ENCODE measurements around the gene ARID5B.

The ARID5B gene

DNA sequence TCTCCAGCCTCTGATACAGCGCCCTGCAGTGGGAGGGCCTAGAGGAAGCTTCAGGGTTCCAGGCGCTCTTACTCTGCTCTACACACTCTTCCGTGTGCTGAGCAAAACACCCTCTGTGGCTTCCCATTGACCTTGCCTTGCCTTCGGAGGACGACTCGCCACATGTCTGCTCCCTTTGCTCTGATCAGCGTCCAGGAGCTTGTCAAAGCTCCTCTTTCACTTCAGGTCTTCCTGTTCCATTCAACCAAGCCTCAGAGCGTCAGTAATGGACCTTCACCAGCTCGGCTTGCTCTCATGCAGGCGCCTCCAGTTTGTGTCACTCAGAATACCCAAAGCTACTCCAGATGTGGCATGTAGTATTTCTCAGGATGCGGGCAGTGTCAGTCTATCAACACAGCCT is 173.9 kb downstream of the ARID5B start:
- POLR2A ChIA-PET = interaction anchor here (0.8 kb wide), 1 partner anchor 29 kb away, joined by 3 read pairs; no protein-coding TSS in a partner anchor
- TF ChIP-seq CTCF (IDR thresholded peaks at IDR 0.05; ENCODE audit: insufficient read depth, low read length, missing control alignments) = no peak
- no peak for DNase-seq (ENCODE audit: low read depth, low spot score)
- CTCF ChIA-PET = interaction anchor here (1.3 to 2.5 kb wide), 3 partner anchors 17 to 170 kb away, joined by 3 to 18 read pairs (median 10); no protein-coding TSS in a partner anchor
- H3K4me3 ChIP-seq (ENCODE audit: low read depth, low read length) = no peak overlapping the region

DNA sequence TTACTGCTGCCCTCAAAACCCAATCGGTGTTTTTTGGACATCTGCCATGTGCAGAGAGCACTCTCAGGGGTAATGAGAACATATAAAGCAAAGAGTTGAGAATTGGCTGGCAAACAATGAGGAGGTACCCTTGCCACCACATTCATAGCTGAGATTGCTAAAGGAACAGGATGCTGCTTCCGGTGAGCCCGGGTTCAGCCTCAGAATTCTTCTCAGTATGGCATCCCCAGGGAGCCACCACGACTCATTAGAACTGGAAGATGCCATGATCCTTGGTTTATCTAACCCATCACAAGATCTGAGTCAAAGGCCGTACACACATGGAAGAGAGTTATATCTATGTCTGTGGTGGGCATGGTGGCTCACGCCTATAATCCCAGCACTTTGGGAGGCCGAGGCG is 174.4 kb downstream of the ARID5B start:
- POLR2A ChIA-PET = no interaction called here
- DNase-seq (ENCODE audit: low read depth, low spot score) = no peak
- H3K4me3 ChIP-seq (ENCODE audit: low read depth, low read length) = no peak overlapping the region
- no peak for TF ChIP-seq CTCF (IDR thresholded peaks at IDR 0.05; ENCODE audit: insufficient read depth, low read length, missing control alignments)
- CTCF ChIA-PET = interaction anchor here (2.1 kb wide), 1 partner anchor 169 kb away, joined by 18 read pairs; no protein-coding TSS in a partner anchor

GRCh38 chr10:62076891-62077290 is 175.4 kb downstream of the ARID5B start:
- CTCF ChIA-PET = interaction anchor here (1.3 kb wide), 1 partner anchor 168 kb away, joined by 5 read pairs; no protein-coding TSS in a partner anchor
- TF ChIP-seq CTCF (IDR thresholded peaks at IDR 0.05; ENCODE audit: insufficient read depth, low read length, missing control alignments) = no peak
- POLR2A ChIA-PET = interaction anchor here (0.6 to 1.2 kb wide), 3 partner anchors 14 to 27 kb away, joined by 3 read pairs; no protein-coding TSS in a partner anchor
- no peak overlapping the region for H3K4me3 ChIP-seq (ENCODE audit: low read depth, low read length)
- peak; percentile 56 for DNase-seq (ENCODE audit: low read depth, low spot score)

DNA sequence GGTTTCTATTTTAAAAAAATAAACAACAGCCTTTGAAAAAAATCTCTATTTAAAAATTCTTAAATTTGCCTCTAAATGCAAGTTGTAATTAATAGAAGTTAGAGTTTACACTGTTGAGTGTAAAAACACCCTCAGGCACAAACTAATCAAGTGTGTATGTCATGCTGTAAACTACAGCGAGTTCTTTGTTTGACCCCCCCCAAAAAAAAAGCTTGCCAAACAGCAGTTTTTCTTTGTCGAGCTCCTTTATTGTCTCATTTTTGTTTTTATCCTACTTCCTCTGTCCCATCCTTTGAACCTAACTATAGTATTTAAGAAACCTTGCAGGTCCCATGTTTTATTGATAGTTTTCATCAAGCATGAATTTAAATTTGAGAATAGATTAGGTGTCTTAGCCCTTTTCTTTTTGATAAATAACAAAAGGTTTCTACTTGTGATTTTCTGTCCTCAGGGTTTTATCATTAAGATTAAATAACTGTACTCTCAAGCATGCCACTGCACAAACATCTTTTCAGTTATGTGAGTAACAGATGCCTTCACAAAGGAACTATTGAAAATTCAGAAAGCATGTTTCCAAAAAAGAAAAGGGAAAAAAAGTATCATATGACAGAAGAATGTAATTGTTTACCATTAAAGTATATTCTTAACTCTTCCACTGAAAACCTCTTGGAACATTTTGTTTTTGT is 176.0 kb downstream of the ARID5B start:
- ChIA-PET CTCF (interaction anchor here (1.3 kb wide), 1 partner anchor 168 kb away, joined by 5 read pairs; no protein-coding TSS in a partner anchor), POLR2A (interaction anchor here (0.8 to 1.2 kb wide), 2 partner anchors 14 to 28 kb away, joined by 3 read pairs; no protein-coding TSS in a partner anchor)
- H3K4me3 ChIP-seq (ENCODE audit: low read depth, low read length) = no peak overlapping the region
- no peak for TF ChIP-seq CTCF (IDR thresholded peaks at IDR 0.05; ENCODE audit: insufficient read depth, low read length, missing control alignments)
- DNase-seq (ENCODE audit: low read depth, low spot score) = no peak

GRCh38 chr10:62079885-62080559 is 178.5 kb downstream of the ARID5B start:
- POLR2A ChIA-PET = no interaction called here

More at GRCh38 chr10:62079885-62080559, 178.5 kb downstream of the ARID5B start:
- no peak overlapping the region for H3K4me3 ChIP-seq (ENCODE audit: low read depth, low read length)
- DNase-seq (ENCODE audit: low read depth, low spot score) = no peak
- CTCF ChIA-PET = interaction anchor here (0.8 to 1.6 kb wide), 5 partner anchors 9 to 165 kb away, joined by 3 to 7 read pairs (median 3); no protein-coding TSS in a partner anchor
- no peak for TF ChIP-seq CTCF (IDR thresholded peaks at IDR 0.05; ENCODE audit: insufficient read depth, low read length, missing control alignments)
